ENCODE results near the gene CTXND1.

Gene CTXND1

GRCh38 chr15:80251428-80252120 is 439 bp downstream of the CTXND1 start:
- DNase-seq = no peak

GRCh38 chr15:80250614-80251427 is 1.2 kb downstream of the CTXND1 start:
- DNase-seq = no peak

GRCh38 chr15:80249973-80250372 is 2.0 kb downstream of the CTXND1 start:
- DNase-seq = no peak

- DNase-seq = no peak
Observed at GRCh38 chr15:80247320-80247719, 4.7 kb downstream of the CTXND1 start.

- DNase-seq = no peak
Observed at GRCh38 chr15:80246425-80246894, 5.6 kb downstream of the CTXND1 start.

GRCh38 chr15:80242802-80243201 is 9.2 kb downstream of the CTXND1 start:
- DNase-seq = no peak

- DNase-seq = no peak
Observed at GRCh38 chr15:80242132-80242769, 9.8 kb downstream of the CTXND1 start.

- DNase-seq = no peak
Observed at GRCh38 chr15:80241508-80241907, 10.5 kb downstream of the CTXND1 start.

- no peak for DNase-seq
Observed at GRCh38 chr15:80240276-80240675, 11.7 kb downstream of the CTXND1 start.

- no peak for DNase-seq
Observed at GRCh38 chr15:80234883-80235282, 17.1 kb downstream of the CTXND1 start.

GRCh38 chr15:80233581-80233980 is 18.4 kb downstream of the CTXND1 start:
- no peak for DNase-seq

- no peak for DNase-seq
Observed at GRCh38 chr15:80231371-80231770, 20.6 kb downstream of the CTXND1 start.

GRCh38 chr15:80228959-80229610 is 22.9 kb downstream of the CTXND1 start:
- DNase-seq = no peak

GRCh38 chr15:80219955-80220354 is 32.1 kb downstream of the CTXND1 start:
- no peak for DNase-seq

- DNase-seq = no peak
Observed at GRCh38 chr15:80217327-80217900, 34.6 kb downstream of the CTXND1 start.

- DNase-seq = no peak
Observed at GRCh38 chr15:80216911-80217310, 35.1 kb downstream of the CTXND1 start.

- DNase-seq = no peak
Observed at GRCh38 chr15:80216141-80216540, 35.9 kb downstream of the CTXND1 start.

- DNase-seq = no peak
Observed at GRCh38 chr15:80214910-80215309, 37.1 kb downstream of the CTXND1 start.

- no peak for DNase-seq
Observed at GRCh38 chr15:80211976-80212375, 40.0 kb downstream of the CTXND1 start.

GRCh38 chr15:80210611-80211573 is 41.1 kb downstream of the CTXND1 start:
- no peak for DNase-seq
